Activated CD4-positive, alpha-beta T cell treated with anti-CD3 and anti-CD28 coated beads for 24 hours (primary cell): ENCODE data around the gene LRP4.

Experiments
- DNase-seq, 2 donors: peaks; one replicate each; pipeline ENCODE4 v3.0.0-alpha.2; 2020; ENCODE audit warnings: low read depth in 2 of 2

LRP4 gene

GRCh38 chr11:46892838-46893237 is 25.5 kb downstream of the LRP4 start:
- no peak for DNase-seq

DNA sequence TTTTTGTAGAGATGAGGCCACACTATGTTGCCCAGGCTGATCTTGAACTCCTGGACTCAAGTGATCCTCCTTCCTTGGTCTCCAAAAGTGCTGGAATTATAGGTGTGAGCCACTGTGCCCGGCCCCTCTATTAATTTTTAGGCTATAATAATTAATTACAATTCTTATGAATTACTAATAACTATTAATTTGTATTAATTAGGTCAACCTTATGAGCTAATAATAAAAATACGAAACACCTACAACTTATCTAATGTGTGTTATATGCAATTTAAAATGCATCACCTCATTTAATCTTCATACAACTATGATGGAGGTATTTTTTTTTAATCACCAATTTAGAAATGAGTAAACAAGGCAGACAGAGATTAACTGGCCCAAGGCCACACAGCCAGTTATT is 26.2 kb downstream of the LRP4 start:
- DNase-seq = no peak

DNA sequence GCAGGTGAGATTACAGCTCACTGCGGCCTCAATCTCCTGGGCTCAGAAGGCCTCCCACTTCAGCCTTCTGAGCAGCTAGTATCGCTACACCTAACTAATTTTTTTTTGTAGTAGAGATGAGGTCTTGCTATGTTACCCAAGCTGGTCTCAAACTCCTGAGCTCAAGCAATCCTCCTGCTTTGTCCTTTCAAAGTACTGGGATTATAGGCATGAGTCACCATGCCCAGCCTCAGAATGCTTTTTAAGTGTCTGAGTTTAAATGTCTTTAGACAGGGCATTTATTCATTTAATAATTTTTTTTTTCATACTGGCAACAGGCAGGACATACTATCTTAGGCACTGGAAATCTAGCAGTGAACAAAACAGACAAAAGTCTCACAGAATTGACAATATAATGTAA is 27.7 kb downstream of the LRP4 start:
- no peak for DNase-seq

GRCh38 chr11:46889689-46890475 is 28.5 kb downstream of the LRP4 start:
- peak; percentile 62 to 69 for DNase-seq

- no peak for DNase-seq
These were observed 29.1 kb downstream of the LRP4 start for GRCh38 chr11:46889251-46889650.

- no peak for DNase-seq
These were observed 29.7 kb downstream of the LRP4 start for GRCh38 chr11:46888636-46889035.

- DNase-seq = no peak
These were observed 32.1 kb downstream of the LRP4 start for GRCh38 chr11:46886211-46886610.

DNA sequence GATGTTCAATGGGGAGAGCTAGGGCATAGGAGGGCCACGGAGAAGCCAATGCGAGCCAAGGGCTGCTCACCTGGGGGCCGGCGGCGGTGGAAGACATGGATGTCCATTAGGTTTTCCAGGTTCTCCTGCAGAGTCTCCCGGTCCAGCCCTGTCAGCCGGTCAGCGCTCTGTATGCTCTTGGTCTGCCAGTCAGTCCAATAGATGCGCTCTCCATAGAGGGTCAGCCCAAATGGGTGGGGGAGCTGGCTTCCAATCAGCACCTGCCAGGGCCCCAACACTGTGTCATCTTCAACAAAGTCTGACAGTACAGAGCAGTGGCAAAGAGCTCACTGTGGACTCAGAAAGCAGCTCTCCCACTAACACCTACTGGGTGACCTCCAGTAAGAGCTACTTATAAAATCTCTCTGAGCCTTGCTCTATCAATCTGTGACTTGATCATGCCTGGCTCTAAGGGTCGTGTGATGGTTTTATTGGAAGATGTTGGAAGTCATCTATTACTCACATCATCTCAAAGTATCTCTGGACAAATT is 39.2 kb downstream of the LRP4 start:
- no peak for DNase-seq

- no peak for DNase-seq
These were observed 40.8 kb downstream of the LRP4 start for GRCh38 chr11:46877580-46877979.

DNA sequence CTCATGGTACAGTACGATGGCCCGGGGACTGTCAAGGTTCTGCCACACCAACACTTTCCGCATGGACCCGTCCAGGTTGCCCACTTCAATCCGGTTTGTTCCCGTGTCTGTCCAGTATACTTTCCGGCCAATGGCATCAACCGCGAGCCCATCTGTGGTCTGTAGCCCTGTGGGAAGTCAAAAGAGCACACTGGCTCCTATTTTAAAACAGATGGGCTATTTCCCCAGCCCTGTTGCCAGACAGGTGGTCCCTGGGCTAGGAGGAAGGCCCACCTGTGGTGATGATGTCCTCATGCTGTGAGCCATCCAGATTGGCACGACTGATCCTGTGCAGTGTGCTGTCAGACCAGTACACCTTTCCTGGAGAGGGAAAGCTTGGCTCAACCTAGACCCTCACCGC is 41.9 kb downstream of the LRP4 start:
- no peak for DNase-seq

GRCh38 chr11:46874586-46874985 is 43.8 kb downstream of the LRP4 start:
- DNase-seq = no peak

- DNase-seq = no peak
These were observed 49.4 kb downstream of the LRP4 start for GRCh38 chr11:46868912-46869311.

DNA sequence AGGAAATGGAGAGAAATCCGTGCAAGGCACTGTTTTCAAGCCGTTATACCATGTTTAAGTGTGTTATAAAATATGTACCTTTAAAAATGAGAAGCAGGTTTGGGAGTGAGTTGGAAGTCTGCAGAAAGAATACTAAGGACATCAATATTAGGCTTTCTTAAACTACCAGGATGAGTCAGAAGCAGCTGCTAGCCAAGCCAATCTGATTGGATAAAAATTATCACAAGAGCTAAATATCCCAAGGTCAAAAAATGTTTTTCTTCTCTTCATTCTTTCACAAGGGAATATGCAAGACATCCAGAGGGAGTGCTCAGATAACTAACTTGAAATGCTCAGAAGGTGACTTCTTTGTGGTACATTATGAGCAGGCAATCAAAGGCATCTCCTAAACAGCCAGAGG is 53.0 kb downstream of the LRP4 start:
- DNase-seq = no peak

DNA sequence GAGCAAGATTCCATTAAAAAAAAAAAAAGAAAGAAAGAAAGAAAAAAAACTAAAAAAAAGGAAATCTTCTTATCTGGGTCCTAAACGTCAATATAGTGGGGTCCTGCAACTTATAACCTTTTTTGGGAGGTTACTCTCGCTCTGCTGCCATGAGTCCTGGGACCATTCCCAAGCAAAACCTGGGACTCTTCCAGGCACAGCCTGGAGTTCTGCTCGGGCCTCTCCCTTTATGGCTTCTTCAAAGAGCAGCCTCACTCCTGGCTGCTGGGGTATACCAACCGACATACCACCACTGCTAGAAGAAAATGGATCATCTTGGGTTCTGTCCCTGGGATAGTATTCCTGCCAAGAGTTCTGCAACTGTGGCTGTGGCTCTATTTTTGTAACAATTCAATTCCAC is 58.1 kb downstream of the LRP4 start:
- no peak for DNase-seq

GRCh38 chr11:46858920-46859546 is 59.3 kb downstream of the LRP4 start:
- DNase-seq = no peak

DNA sequence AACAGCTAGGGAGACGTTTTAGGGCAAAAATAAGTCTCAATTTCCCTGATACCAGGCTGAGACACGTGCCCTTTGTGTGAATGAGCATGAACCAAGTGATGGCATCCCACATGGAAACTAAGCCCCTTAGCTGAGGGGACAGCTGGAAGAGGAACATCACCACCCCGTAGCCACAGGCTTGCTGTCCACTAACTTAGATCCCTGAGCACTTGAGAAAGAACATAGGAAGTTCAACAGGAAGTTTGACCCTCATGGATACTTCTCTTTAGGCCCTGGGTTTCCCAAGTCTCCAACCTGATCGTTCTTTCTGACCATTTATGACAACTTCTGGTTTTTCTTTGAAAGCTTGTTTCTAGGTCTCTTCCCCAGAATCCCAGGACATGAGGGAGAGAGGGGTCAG is 60.7 kb downstream of the LRP4 start:
- no peak for DNase-seq

DNA sequence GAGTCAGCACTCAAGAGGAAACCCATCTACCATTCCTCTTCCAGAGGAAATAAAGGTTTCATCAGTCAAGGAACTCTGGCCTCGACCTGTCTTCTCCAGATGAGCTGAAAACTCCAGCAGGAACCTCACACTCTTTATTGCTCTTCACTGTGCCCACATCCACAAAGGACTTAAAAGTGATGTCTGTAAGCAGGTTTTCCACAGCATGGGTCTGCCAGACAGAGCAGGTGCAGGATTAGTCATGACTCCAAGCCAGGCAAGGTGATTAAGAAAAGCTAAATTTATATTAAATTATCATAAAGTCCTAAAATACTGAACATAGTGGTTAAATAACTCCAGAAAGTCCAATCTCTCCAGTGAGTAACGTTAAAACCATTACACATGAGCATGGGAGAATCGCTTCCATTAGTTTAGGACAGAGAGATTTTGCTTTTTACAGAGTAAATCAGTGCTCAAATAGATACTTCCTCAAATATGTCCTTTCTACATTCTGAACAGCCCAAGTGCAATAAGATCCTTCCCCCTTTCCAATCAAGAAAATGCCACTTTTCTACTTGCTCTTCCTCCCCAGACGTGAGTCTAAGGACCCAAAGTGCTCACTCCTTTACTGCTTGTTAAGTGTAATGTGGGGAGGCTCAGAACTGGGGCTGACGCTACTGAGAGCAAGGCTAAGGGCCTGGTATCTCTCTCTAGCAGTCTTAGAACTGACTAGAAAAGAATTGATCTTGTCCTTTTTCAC is 61.6 kb downstream of the LRP4 start:
- no peak for DNase-seq

DNA sequence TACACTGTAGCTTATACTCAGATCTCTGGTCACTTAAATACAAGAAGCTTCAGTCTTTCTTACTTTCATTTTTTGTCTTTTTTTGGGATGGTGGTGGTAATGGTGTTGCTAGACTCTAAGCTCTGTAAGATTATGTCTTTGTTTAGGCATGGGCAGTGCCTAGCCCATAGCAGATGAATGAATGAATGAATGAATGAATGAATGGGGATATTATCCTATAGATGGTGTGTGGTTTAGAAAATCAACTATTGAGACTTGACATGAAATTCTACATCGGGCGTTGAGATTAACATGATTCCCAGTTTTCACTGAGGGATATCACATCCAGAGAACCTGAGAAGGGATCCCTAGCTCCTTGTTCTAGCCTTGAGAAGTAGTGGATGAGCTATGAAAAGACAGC is 62.5 kb downstream of the LRP4 start:
- no peak for DNase-seq

DNA sequence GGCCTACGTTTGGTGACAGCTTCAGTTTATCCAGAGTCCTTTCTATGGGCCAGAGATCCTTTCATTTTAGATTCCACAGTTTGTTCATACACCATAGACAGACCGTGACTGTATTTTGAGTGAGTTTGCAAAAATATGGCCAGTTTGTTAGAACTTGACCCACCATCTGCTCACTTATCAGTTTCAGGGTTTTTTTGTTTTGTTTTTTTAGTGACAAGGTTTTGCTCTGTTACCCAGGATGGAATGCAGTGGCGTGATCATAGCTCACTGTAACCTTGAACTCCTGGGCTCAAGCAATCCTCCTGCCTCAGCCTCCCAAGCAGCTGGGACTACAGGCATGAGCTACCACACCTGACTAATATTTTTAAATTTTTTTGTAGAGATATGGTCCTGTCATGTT is 63.2 kb downstream of the LRP4 start:
- DNase-seq = no peak

- DNase-seq = no peak
These were observed 67.4 kb downstream of the LRP4 start for GRCh38 chr11:46850829-46851380.

- DNase-seq = no peak
These were observed 68.7 kb downstream of the LRP4 start for GRCh38 chr11:46849631-46850030.

GRCh38 chr11:46846510-46846830 is 71.9 kb downstream of the LRP4 start:
- no peak for DNase-seq
